ENCODE data around the gene MIOX.

GRCh38 chr22:50500452-50500851 is 13.8 kb downstream of the MIOX start:
- TF ChIP-seq POLR2A (IDR thresholded peaks at IDR 0.05; ENCODE audit: low read length), result no peak
- no peak for TF ChIP-seq GATA1 (IDR thresholded peaks at IDR 0.05; ENCODE audit: low read depth, low read length)

All from erythroblast (primary cell).